ENCODE data around the gene KRT80. TPM values are rescaled to one million over a fixed set of nuclear protein-coding genes. Genes with fewer than 3 reads are reported as not detected.

KRT80 gene
- polyA plus RNA-seq, 1 donor (not counting 4 experiments of a cell fraction or from before 2014, with no cell fraction given) = 4.1 TPM

DNA sequence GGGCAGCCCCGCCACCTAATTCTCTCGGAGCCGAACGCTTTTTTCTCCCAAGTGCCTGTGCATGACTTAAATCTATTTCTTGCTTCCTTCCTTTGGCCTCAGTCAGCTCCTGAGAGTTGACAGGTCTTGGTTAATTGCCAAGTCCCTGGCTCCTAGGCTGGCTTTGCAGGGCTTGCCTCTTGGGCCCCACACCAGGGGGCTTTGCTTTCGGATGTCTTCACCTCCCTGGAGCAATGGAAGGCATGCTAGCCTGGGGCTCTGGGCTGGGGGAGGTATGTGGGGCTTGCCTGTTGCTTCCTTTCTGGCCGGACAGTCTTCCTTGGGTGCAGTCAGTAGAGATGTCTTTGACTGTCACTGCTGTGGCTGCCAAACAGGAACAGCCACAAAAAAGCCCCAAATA, 2.2 kb upstream of the KRT80 start:
- H3K27me3 ChIP-seq (ENCODE audit: control insufficient read depth, extremely low read depth, insufficient read depth, low read length) = no peaks in the 10 kb centered on the region
- DNase-seq (ENCODE audit: low read depth, low spot score) (no peak), FAIRE-seq (no peak)
- no peaks in the 10 kb centered on the region for H3K79me2 ChIP-seq (ENCODE audit: control insufficient read depth, insufficient read depth, low read length)
- no peak overlapping the region for H3K4me3 ChIP-seq (ENCODE audit: control insufficient read depth in 2 of 3, extremely low read depth in 1 of 3, insufficient read depth in 2 of 3, low read depth in 1 of 3, low read length in 3 of 3)
- no peak overlapping the region for H2AFZ ChIP-seq (ENCODE audit: control insufficient read depth, low read length)
- H3K27ac ChIP-seq (ENCODE audit: control insufficient read depth, insufficient read depth, low read length) = no peak overlapping the region
- H3K4me2 ChIP-seq (ENCODE audit: control insufficient read depth, extremely low read depth, insufficient read depth, low read depth, low read length) = no peak overlapping the region
- H4K20me1 ChIP-seq (ENCODE audit: control insufficient read depth, extremely low read depth, insufficient read depth, low read length) = no peaks in the 10 kb centered on the region
- H3K4me1 ChIP-seq (ENCODE audit: control insufficient read depth, extremely low read depth, insufficient read depth, low read length) = peaks cover 59% of the 10 kb centered on the region
- dilution Hi-C loops (cut with MboI; ENCODE audit: extremely low pct_ligation_motif_present, low sequenced_read_pairs) = no loop called here
- H3K36me3 ChIP-seq (ENCODE audit: control insufficient read depth in 2 of 2, extremely low read depth in 1 of 2, insufficient read depth in 2 of 2, low read length in 2 of 2) = no peaks in the 10 kb centered on the region
- no peaks in the 10 kb centered on the region for H3K9me3 ChIP-seq (ENCODE audit: control insufficient read depth, low read depth, low read length)
- H3K9me1 ChIP-seq (ENCODE audit: control insufficient read depth, extremely low read depth, insufficient read depth, low read length) = no peaks in the 10 kb centered on the region
- no peak overlapping the region for H3K9ac ChIP-seq (ENCODE audit: control insufficient read depth, extremely low read depth, insufficient read depth, low read length)
- no peak for TF ChIP-seq EZH2 (IDR thresholded peaks at IDR 0.05; ENCODE audit: low read length)
- TF ChIP-seq, protein P1, sequence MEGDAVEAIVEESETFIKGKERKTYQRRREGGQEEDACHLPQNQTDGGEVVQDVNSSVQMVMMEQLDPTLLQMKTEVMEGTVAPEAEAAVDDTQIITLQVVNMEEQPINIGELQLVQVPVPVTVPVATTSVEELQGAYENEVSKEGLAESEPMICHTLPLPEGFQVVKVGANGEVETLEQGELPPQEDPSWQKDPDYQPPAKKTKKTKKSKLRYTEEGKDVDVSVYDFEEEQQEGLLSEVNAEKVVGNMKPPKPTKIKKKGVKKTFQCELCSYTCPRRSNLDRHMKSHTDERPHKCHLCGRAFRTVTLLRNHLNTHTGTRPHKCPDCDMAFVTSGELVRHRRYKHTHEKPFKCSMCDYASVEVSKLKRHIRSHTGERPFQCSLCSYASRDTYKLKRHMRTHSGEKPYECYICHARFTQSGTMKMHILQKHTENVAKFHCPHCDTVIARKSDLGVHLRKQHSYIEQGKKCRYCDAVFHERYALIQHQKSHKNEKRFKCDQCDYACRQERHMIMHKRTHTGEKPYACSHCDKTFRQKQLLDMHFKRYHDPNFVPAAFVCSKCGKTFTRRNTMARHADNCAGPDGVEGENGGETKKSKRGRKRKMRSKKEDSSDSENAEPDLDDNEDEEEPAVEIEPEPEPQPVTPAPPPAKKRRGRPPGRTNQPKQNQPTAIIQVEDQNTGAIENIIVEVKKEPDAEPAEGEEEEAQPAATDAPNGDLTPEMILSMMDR (optimal IDR thresholded peaks at IDR 0.05 in 1 of 3, IDR thresholded peaks at IDR 0.05 in 1 of 3, conservative IDR thresholded peaks at IDR 0.05 in 1 of 3; ENCODE audit: extremely low read depth in 1 of 3, insufficient read depth in 2 of 3, low read length in 3 of 3) = no peak

DNA sequence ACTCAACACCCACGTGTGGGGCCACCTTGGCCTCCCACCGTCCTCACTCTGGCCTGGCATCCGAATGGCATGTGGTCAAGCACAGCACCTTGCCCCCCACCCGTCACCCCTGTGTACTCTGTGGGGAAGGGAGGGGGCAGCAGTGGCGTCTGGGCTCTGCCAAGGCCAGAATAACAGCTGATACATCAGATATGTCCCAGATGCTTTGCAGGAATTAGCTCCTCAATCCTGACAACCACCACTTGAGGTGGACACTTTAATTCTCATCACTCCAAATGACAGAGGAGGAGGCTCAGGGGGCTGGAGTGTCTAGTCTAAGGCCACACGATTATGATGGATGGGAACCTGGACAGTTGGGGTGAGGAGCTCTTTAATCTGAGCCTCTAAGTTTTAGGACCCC, 1.7 kb upstream of the KRT80 start:
- H2AFZ ChIP-seq (ENCODE audit: control insufficient read depth, low read length) = no peak overlapping the region
- FAIRE-seq (no peak), DNase-seq (ENCODE audit: low read depth, low spot score) (no peak)
- H3K9ac ChIP-seq (ENCODE audit: control insufficient read depth, extremely low read depth, insufficient read depth, low read length) = no peak overlapping the region
- H3K9me1 ChIP-seq (ENCODE audit: control insufficient read depth, extremely low read depth, insufficient read depth, low read length) = no peaks in the 10 kb centered on the region
- no peaks in the 10 kb centered on the region for H3K79me2 ChIP-seq (ENCODE audit: control insufficient read depth, insufficient read depth, low read length)
- dilution Hi-C loops (cut with MboI; ENCODE audit: extremely low pct_ligation_motif_present, low sequenced_read_pairs) = no loop called here
- H3K4me2 ChIP-seq (ENCODE audit: control insufficient read depth, extremely low read depth, insufficient read depth, low read depth, low read length) = no peak overlapping the region
- peaks cover 55% of the 10 kb centered on the region for H3K4me1 ChIP-seq (ENCODE audit: control insufficient read depth, extremely low read depth, insufficient read depth, low read length)
- H3K27ac ChIP-seq (ENCODE audit: control insufficient read depth, insufficient read depth, low read length) = no peak overlapping the region
- H3K36me3 ChIP-seq (ENCODE audit: control insufficient read depth in 2 of 2, extremely low read depth in 1 of 2, insufficient read depth in 2 of 2, low read length in 2 of 2) = no peaks in the 10 kb centered on the region
- no peaks in the 10 kb centered on the region for H3K27me3 ChIP-seq (ENCODE audit: control insufficient read depth, extremely low read depth, insufficient read depth, low read length)
- TF ChIP-seq, protein P1 (optimal IDR thresholded peaks at IDR 0.05 in 1 of 3, IDR thresholded peaks at IDR 0.05 in 1 of 3, conservative IDR thresholded peaks at IDR 0.05 in 1 of 3; ENCODE audit: extremely low read depth in 1 of 3, insufficient read depth in 2 of 3, low read length in 3 of 3) = no peak
- TF ChIP-seq EZH2 (IDR thresholded peaks at IDR 0.05; ENCODE audit: low read length) = no peak
- no peaks in the 10 kb centered on the region for H4K20me1 ChIP-seq (ENCODE audit: control insufficient read depth, extremely low read depth, insufficient read depth, low read length)
- no peak overlapping the region for H3K4me3 ChIP-seq (ENCODE audit: control insufficient read depth in 2 of 3, extremely low read depth in 1 of 3, insufficient read depth in 2 of 3, low read depth in 1 of 3, low read length in 3 of 3)
- no peaks in the 10 kb centered on the region for H3K9me3 ChIP-seq (ENCODE audit: control insufficient read depth, low read depth, low read length)
